Measurements from ENCODE around the gene MCF2L.
A peak's percentile ranks its signal among the peaks of the same experiment; 100 is the strongest.
"Not testable (repeated sequence)": the region's sequence is repeated elsewhere in the genome, so short reads cannot be mapped to it uniquely, and the experiment has no call there.

MCF2L gene

GRCh38 chr13:112968910-112969691, at the start of gene MCF2L:
Gene MCF2L (plus strand): TSS chr13:112969214. CDS start chr13:112969380, 166 bp downstream.
- peak; percentile 70 for DNase-seq

GRCh38 chr13:112923962-112924361, 45.1 kb upstream of the MCF2L start:
- no peak for DNase-seq

- no peak for DNase-seq
These were observed 44.6 kb upstream of the MCF2L start for GRCh38 chr13:112924365-112924764.

GRCh38 chr13:112926003-112926402, 43.0 kb upstream of the MCF2L start:
- no peak for DNase-seq

GRCh38 chr13:112926993-112927392, 42.0 kb upstream of the MCF2L start:
- no peak for DNase-seq

- no peak for DNase-seq
These were observed 40.7 kb upstream of the MCF2L start for GRCh38 chr13:112928020-112928971.

- no peak for DNase-seq
These were observed 39.8 kb upstream of the MCF2L start for GRCh38 chr13:112928972-112929782.

GRCh38 chr13:112929783-112930055, 39.3 kb upstream of the MCF2L start:
- no peak for DNase-seq

- DNase-seq: no peak
These were observed 38.8 kb upstream of the MCF2L start for GRCh38 chr13:112930192-112930591.

GRCh38 chr13:112931028-112931934, 37.7 kb upstream of the MCF2L start:
- DNase-seq: peak; percentile 3

GRCh38 chr13:112932971-112933370, 36.0 kb upstream of the MCF2L start:
- no peak for DNase-seq

- no peak for DNase-seq
These were observed 35.4 kb upstream of the MCF2L start for GRCh38 chr13:112933649-112934048.

GRCh38 chr13:112934078-112934477, 34.9 kb upstream of the MCF2L start:
- DNase-seq: no peak

- no peak for DNase-seq
These were observed 30.3 kb upstream of the MCF2L start for GRCh38 chr13:112938680-112939079.

GRCh38 chr13:112940236-112940635, 28.8 kb upstream of the MCF2L start:
- DNase-seq: no peak

- no peak for DNase-seq
These were observed 27.7 kb upstream of the MCF2L start for GRCh38 chr13:112941349-112941748.

GRCh38 chr13:112941765-112942164, 27.2 kb upstream of the MCF2L start:
- DNase-seq: not testable (repeated sequence)

GRCh38 chr13:112942689-112943308, 26.2 kb upstream of the MCF2L start:
- DNase-seq: peak; percentile 94

- peak; percentile 15 for DNase-seq
These were observed 25.5 kb upstream of the MCF2L start for GRCh38 chr13:112943309-112944125.

GRCh38 chr13:112947796-112948195, 21.2 kb upstream of the MCF2L start:
- no peak for DNase-seq
